ENCODE measurements around the gene PPFIA1.

DNA sequence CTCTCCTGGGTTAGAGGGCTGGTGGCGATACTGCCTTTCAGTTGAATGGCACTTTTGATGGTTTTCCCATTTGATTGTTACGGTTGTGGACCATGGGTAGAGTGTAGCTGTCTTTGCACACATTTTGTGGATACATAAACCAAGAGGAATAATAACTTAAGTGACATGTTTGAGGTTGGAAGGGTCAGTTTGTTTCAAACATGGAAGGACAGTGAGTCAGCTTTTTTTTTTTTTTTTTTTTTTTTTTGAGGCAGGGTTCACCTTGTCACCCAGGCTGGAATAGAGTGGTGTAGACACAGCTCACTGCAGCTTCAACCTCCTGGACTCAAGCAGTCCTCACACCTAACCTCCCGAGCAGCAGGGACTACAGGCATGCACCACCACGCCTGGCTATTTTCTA lies 41.1 kb downstream of the PPFIA1 start:
- TF ChIP-seq POLR2A (IDR thresholded peaks at IDR 0.05): no peak
- TF ChIP-seq, protein P1, sequence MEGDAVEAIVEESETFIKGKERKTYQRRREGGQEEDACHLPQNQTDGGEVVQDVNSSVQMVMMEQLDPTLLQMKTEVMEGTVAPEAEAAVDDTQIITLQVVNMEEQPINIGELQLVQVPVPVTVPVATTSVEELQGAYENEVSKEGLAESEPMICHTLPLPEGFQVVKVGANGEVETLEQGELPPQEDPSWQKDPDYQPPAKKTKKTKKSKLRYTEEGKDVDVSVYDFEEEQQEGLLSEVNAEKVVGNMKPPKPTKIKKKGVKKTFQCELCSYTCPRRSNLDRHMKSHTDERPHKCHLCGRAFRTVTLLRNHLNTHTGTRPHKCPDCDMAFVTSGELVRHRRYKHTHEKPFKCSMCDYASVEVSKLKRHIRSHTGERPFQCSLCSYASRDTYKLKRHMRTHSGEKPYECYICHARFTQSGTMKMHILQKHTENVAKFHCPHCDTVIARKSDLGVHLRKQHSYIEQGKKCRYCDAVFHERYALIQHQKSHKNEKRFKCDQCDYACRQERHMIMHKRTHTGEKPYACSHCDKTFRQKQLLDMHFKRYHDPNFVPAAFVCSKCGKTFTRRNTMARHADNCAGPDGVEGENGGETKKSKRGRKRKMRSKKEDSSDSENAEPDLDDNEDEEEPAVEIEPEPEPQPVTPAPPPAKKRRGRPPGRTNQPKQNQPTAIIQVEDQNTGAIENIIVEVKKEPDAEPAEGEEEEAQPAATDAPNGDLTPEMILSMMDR (IDR thresholded peaks at IDR 0.05): no peak

Measured in testis (tissue), 2 donors.